Loucy (cell line): ENCODE measurements around the gene PRR36.

Experiments
- EZH2phosphoT487 ChIP-seq: fragments of 200-600 bp; IDR thresholded peaks from 2 replicates; pipeline ENCODE4 v1.6.1; 2018; ENCODE audit warnings: antibody characterized with exemption, mild to moderate bottlenecking, moderate library complexity, borderline replicate concordance
- TF ChIP-seq, protein P1 (sequence below): fragments of 200-600 bp; sonication (generic); conservative IDR thresholded peaks from 2 replicates; pipeline ENCODE4 v1.5.1; 2014; ENCODE audit warnings: mild to moderate bottlenecking, antibody characterized with exemption, low read length

DNA sequence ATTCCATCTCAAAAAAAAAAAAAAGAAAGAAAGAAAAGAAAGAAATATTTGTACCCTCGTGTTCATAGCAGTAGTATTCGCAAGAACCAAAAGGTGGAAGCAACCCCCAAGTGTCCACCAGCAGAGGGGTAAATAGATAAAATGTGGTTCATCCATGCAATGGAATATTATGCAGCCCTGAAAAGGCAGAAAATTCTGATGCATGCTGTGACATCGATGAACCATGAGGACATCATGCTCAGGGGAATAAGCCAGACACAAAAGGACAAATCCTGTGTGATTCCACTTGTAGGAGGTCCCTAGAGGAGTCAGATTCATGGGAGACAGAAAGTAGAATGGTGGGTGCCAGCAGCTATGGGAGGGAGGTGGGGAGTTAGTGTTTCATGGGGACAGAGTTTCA is 7.7 kb upstream of the PRR36 start:
- TF ChIP-seq, protein P1, sequence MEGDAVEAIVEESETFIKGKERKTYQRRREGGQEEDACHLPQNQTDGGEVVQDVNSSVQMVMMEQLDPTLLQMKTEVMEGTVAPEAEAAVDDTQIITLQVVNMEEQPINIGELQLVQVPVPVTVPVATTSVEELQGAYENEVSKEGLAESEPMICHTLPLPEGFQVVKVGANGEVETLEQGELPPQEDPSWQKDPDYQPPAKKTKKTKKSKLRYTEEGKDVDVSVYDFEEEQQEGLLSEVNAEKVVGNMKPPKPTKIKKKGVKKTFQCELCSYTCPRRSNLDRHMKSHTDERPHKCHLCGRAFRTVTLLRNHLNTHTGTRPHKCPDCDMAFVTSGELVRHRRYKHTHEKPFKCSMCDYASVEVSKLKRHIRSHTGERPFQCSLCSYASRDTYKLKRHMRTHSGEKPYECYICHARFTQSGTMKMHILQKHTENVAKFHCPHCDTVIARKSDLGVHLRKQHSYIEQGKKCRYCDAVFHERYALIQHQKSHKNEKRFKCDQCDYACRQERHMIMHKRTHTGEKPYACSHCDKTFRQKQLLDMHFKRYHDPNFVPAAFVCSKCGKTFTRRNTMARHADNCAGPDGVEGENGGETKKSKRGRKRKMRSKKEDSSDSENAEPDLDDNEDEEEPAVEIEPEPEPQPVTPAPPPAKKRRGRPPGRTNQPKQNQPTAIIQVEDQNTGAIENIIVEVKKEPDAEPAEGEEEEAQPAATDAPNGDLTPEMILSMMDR, result no peak
- TF ChIP-seq EZH2phosphoT487, result no peak
